ENCODE data around the gene IL12RB1. TPM values are rescaled to one million over a fixed set of nuclear protein-coding genes. Genes with fewer than 3 reads are reported as not detected.
"Not testable (repeated sequence)": the region's sequence is repeated elsewhere in the genome, so short reads cannot be mapped to it uniquely, and the experiment has no call there.

Gene IL12RB1
- total RNA-seq, 2 experiments from 2014 or later, result 69.9 to 76.2 TPM

- Mint-ChIP-seq H3K4me1 (peaks cover 43% of the 10 kb centered on the region), H3K9me3 (ENCODE audit: low read depth) (no peaks in the 10 kb centered on the region), H3K27ac (no peak overlapping the region), H3K36me3 (no peaks in the 10 kb centered on the region), H3K27me3 (no peaks in the 10 kb centered on the region), H3K4me3 (no peak overlapping the region)
- ATAC-seq (no peak), DNase-seq (no peak)
- CTCF ChIA-PET, result no interaction called here
Measured at GRCh38 chr19:18096258-18096657, 9.5 kb upstream of the IL12RB1 start.

- H3K4me3 Mint-ChIP-seq, result no peak overlapping the region
- ATAC-seq, result no peak
- no peaks in the 10 kb centered on the region for H3K27me3 Mint-ChIP-seq
- no peaks in the 10 kb centered on the region for H3K9me3 Mint-ChIP-seq (ENCODE audit: low read depth)
- H3K27ac Mint-ChIP-seq, result no peak overlapping the region
- H3K36me3 Mint-ChIP-seq, result no peaks in the 10 kb centered on the region
- CTCF ChIA-PET, result interaction anchor here (0.6 to 8.0 kb wide), 6 partner anchors 18 to 186 kb away, joined by 3 to 67 read pairs (median 4); no protein-coding TSS in a partner anchor
- DNase-seq, result no peak
- H3K4me1 Mint-ChIP-seq, result peaks cover 57% of the 10 kb centered on the region
Measured at GRCh38 chr19:18093439-18094161, 6.9 kb upstream of the IL12RB1 start.

- CTCF ChIA-PET, result interaction anchor here (0.7 to 8.0 kb wide), 13 partner anchors 9 to 161 kb away, joined by 3 to 67 read pairs (median 3); partner anchors contain the start of gene PIK3R2
- DNase-seq, result peak; percentile 93
Measured at GRCh38 chr19:18091217-18091608, 4.5 kb upstream of the IL12RB1 start.

GRCh38 chr19:18090545-18091216, 3.9 kb upstream of the IL12RB1 start:
- Mint-ChIP-seq H3K9me3 (ENCODE audit: low read depth) (no peaks in the 10 kb centered on the region), H3K27me3 (no peaks in the 10 kb centered on the region), H3K36me3 (no peaks in the 10 kb centered on the region), H3K4me3 (peak overlapping the region; percentile 43), H3K27ac (peak overlapping the region; percentile 93), H3K4me1 (peaks cover 64% of the 10 kb centered on the region)
- DNase-seq, result no peak
- CTCF ChIA-PET, result interaction anchor here (0.7 to 8.0 kb wide), 10 partner anchors 9 to 162 kb away, joined by 3 to 67 read pairs (median 4); partner anchors contain the start of gene PIK3R2
- ATAC-seq, result no peak

More at GRCh38 chr19:18091217-18091608, 4.5 kb upstream of the IL12RB1 start:
- Mint-ChIP-seq H3K27me3 (no peaks in the 10 kb centered on the region), H3K36me3 (no peaks in the 10 kb centered on the region), H3K27ac (peak overlapping the region; percentile 93), H3K9me3 (ENCODE audit: low read depth) (no peaks in the 10 kb centered on the region), H3K4me1 (peaks cover 62% of the 10 kb centered on the region), H3K4me3 (peak overlapping the region; percentile 5)
- peak; percentile 78 for ATAC-seq

GRCh38 chr19:18089726-18090125, 3.0 kb upstream of the IL12RB1 start:
- CTCF ChIA-PET, result interaction anchor here (1.1 to 8.0 kb wide), 5 partner anchors 8 to 71 kb away, joined by 3 to 67 read pairs (median 9); partner anchors contain the start of gene MAST3
- no peak for ATAC-seq
- Mint-ChIP-seq H3K36me3 (peaks cover under 1% of the 10 kb centered on the region), H3K4me1 (peaks cover 70% of the 10 kb centered on the region), H3K27me3 (no peaks in the 10 kb centered on the region), H3K27ac (peak overlapping the region; percentile 93), H3K4me3 (no peak overlapping the region), H3K9me3 (ENCODE audit: low read depth) (no peaks in the 10 kb centered on the region)
- no peak for DNase-seq

GRCh38 chr19:18089096-18089541, 2.4 kb upstream of the IL12RB1 start:
- Mint-ChIP-seq H3K4me3 (peak overlapping the region; percentile 42), H3K27ac (peak overlapping the region; percentile 93), H3K4me1 (peaks cover 77% of the 10 kb centered on the region)
- not testable (repeated sequence) for H3K9me3 Mint-ChIP-seq (ENCODE audit: low read depth); H3K27me3 Mint-ChIP-seq; H3K36me3 Mint-ChIP-seq
- ATAC-seq, result peak; percentile 45
- DNase-seq, result peak; percentile 81
- CTCF ChIA-PET, result interaction anchor here (0.8 to 8.0 kb wide), 9 partner anchors 9 to 190 kb away, joined by 3 to 67 read pairs (median 4); partner anchors contain the start of gene MAST3

GRCh38 chr19:18085702-18086457, 854 bp downstream of the IL12RB1 start:
- Mint-ChIP-seq H3K4me1 (peaks cover 62% of the 10 kb centered on the region), H3K27me3 (no peaks in the 10 kb centered on the region), H3K36me3 (peaks cover 26% of the 10 kb centered on the region), H3K9me3 (ENCODE audit: low read depth) (peaks cover 3% of the 10 kb centered on the region), H3K4me3 (peak overlapping the region; percentile 95), H3K27ac (peak overlapping the region; percentile 99)
- ATAC-seq (no peak), DNase-seq (no peak)
- CTCF ChIA-PET, result interaction anchor here (0.9 to 8.0 kb wide), 5 partner anchors 8 to 237 kb away, joined by 3 to 67 read pairs (median 3); partner anchors contain the start of gene LSM4

- CTCF ChIA-PET, result no interaction called here
- H3K4me1 Mint-ChIP-seq, result peaks cover 44% of the 10 kb centered on the region
Measured at GRCh38 chr19:18083929-18084684, 2.6 kb downstream of the IL12RB1 start.

GRCh38 chr19:18074192-18074591, 12.5 kb downstream of the IL12RB1 start:
- H3K36me3 Mint-ChIP-seq, result peaks cover 36% of the 10 kb centered on the region
- DNase-seq (no peak), ATAC-seq (no peak)
- H3K9me3 Mint-ChIP-seq (ENCODE audit: low read depth), result no peaks in the 10 kb centered on the region
- no peak overlapping the region for H3K4me3 Mint-ChIP-seq
- CTCF ChIA-PET, result interaction anchor here (1.1 to 1.8 kb wide), 3 partner anchors 11 to 29 kb away, joined by 3 to 6 read pairs (median 4); no protein-coding TSS in a partner anchor
- peak overlapping the region; percentile 29 for H3K27ac Mint-ChIP-seq
- no peaks in the 10 kb centered on the region for H3K27me3 Mint-ChIP-seq
- peaks cover 15% of the 10 kb centered on the region for H3K4me1 Mint-ChIP-seq

More at GRCh38 chr19:18083929-18084684, 2.6 kb downstream of the IL12RB1 start:
- H3K27me3 Mint-ChIP-seq, result no peaks in the 10 kb centered on the region
- H3K9me3 Mint-ChIP-seq (ENCODE audit: low read depth), result peaks cover 3% of the 10 kb centered on the region
- H3K4me3 Mint-ChIP-seq, result peak overlapping the region; percentile 95
- peak overlapping the region; percentile 19 for H3K27ac Mint-ChIP-seq
- peaks cover 36% of the 10 kb centered on the region for H3K36me3 Mint-ChIP-seq
- DNase-seq (no peak), ATAC-seq (no peak)

GRCh38 chr19:18073197-18073596, 13.5 kb downstream of the IL12RB1 start:
- peak overlapping the region; percentile 72 for H3K27ac Mint-ChIP-seq
- H3K27me3 Mint-ChIP-seq, result no peaks in the 10 kb centered on the region
- CTCF ChIA-PET, result interaction anchor here (0.7 kb wide), 1 partner anchor 66 kb away, joined by 3 read pairs; no protein-coding TSS in a partner anchor
- no peaks in the 10 kb centered on the region for H3K9me3 Mint-ChIP-seq (ENCODE audit: low read depth)
- DNase-seq, result peak; percentile 46
- H3K4me1 Mint-ChIP-seq, result peaks cover 15% of the 10 kb centered on the region
- peak; percentile 53 for ATAC-seq
- peaks cover 38% of the 10 kb centered on the region for H3K36me3 Mint-ChIP-seq
- no peak overlapping the region for H3K4me3 Mint-ChIP-seq

- no peaks in the 10 kb centered on the region for H3K27me3 Mint-ChIP-seq
- CTCF ChIA-PET, result interaction anchor here (0.7 to 1.5 kb wide), 3 partner anchors 20 to 319 kb away, joined by 3 to 6 read pairs (median 3); no protein-coding TSS in a partner anchor
- no peak for DNase-seq
- H3K9me3 Mint-ChIP-seq (ENCODE audit: low read depth), result no peaks in the 10 kb centered on the region
- no peak overlapping the region for H3K27ac Mint-ChIP-seq
- ATAC-seq, result no peak
- H3K4me1 Mint-ChIP-seq, result peaks cover 15% of the 10 kb centered on the region
- peaks cover 38% of the 10 kb centered on the region for H3K36me3 Mint-ChIP-seq
- H3K4me3 Mint-ChIP-seq, result no peak overlapping the region
Measured at GRCh38 chr19:18072335-18072734, 14.4 kb downstream of the IL12RB1 start.

GRCh38 chr19:18070181-18070580, 16.6 kb downstream of the IL12RB1 start:
- ATAC-seq (no peak), DNase-seq (no peak)
- Mint-ChIP-seq H3K9me3 (ENCODE audit: low read depth) (no peaks in the 10 kb centered on the region), H3K4me3 (no peak overlapping the region), H3K27me3 (no peaks in the 10 kb centered on the region), H3K4me1 (peaks cover 15% of the 10 kb centered on the region), H3K36me3 (peaks cover 34% of the 10 kb centered on the region), H3K27ac (no peak overlapping the region)
- CTCF ChIA-PET, result interaction anchor here (1.0 to 1.4 kb wide), 4 partner anchors 11 to 72 kb away, joined by 3 to 4 read pairs (median 3); no protein-coding TSS in a partner anchor
